Neural cell (in vitro differentiated cells): ENCODE results near the gene CBLB. TPM values are rescaled to one million over a fixed set of nuclear protein-coding genes. Genes with fewer than 3 reads are reported as not detected.

Source experiments
- H2AFZ ChIP-seq: fragments of 200-600, 300-800 bp; sonication (generic), shearing (Covaris generic); 2 replicates; pipeline ENCODE4 v1.6.0; 2014; ENCODE audit warnings: low read depth, mild to moderate bottlenecking, antibody characterized with exemption, low read length, moderate library complexity
- H3F3A ChIP-seq: fragments of 200-600 bp; shearing (Covaris generic); 2 replicates; pipeline ENCODE4 v1.6.1; 2016; ENCODE audit warnings: mild to moderate bottlenecking, moderate library complexity, mixed read lengths, antibody characterized with exemption, low read length; ENCODE audit not compliant: insufficient read depth, poor library complexity, severe bottlenecking
- H3K27ac ChIP-seq: fragments of 200-600, 300-800 bp; sonication (generic), shearing (Covaris generic); 2 replicates; pipeline ENCODE4 v1.5.1; 2014; ENCODE audit warnings: mild to moderate bottlenecking, low read length, moderate library complexity
- H3K27me3 ChIP-seq: fragments of 300-800, 200-600 bp; sonication (generic), shearing (Covaris generic); 2 replicates; pipeline ENCODE4 v1.6.0; 2014; ENCODE audit warnings: mild to moderate bottlenecking, low read depth, low read length, moderate library complexity; ENCODE audit not compliant: insufficient read depth
- H3K36me3 ChIP-seq: fragments of 300-800, 200-600 bp; sonication (generic), shearing (Covaris generic); 2 replicates; pipeline ENCODE4 v1.5.1; 2014; ENCODE audit warnings: mild to moderate bottlenecking, antibody characterized with exemption, low read length, moderate library complexity; ENCODE audit not compliant: insufficient read depth
- H3K4me2 ChIP-seq: fragments of 300-800, 200-600 bp; sonication (generic), shearing (Covaris generic); 2 replicates; pipeline ENCODE4 v1.6.0; 2014; ENCODE audit warnings: mild to moderate bottlenecking, low read length
- H3K4me3 ChIP-seq: fragments of 300-800, 200-600 bp; sonication (generic), shearing (Covaris generic); 2 replicates; pipeline ENCODE4 v1.5.1; 2014; ENCODE audit warnings: mild to moderate bottlenecking, low read length, moderate library complexity
- H3K79me2 ChIP-seq: fragments of 200-600 bp; shearing (Covaris generic); replicated peaks from 2 replicates; pipeline ENCODE4 v1.6.0; 2014; ENCODE audit warnings: mild to moderate bottlenecking, low read length, moderate library complexity; ENCODE audit not compliant: insufficient read depth
- H3K9ac ChIP-seq: fragments of 300-800, 200-600 bp; sonication (generic), shearing (Covaris generic); 2 replicates; pipeline ENCODE4 v1.6.1; 2016; ENCODE audit warnings: mild to moderate bottlenecking, low read length, mixed read lengths
- H3K9me2 ChIP-seq: fragments of 200-600 bp; shearing (Covaris generic); 2 replicates; pipeline ENCODE4 v1.6.1; 2016; ENCODE audit warnings: mild to moderate bottlenecking, low read length, mixed read lengths; ENCODE audit not compliant: insufficient read depth
- H3K9me3 ChIP-seq: fragments of 200-600, 300-800 bp; sonication (generic), shearing (Covaris generic); 2 replicates; pipeline ENCODE4 v1.6.1; 2016; ENCODE audit warnings: mild to moderate bottlenecking, mixed run types, low read length, moderate library complexity, mixed read lengths
- H4K20me1 ChIP-seq: fragments of 200-600 bp; shearing (Covaris generic); 2 replicates; pipeline ENCODE4 v1.6.1; 2016; ENCODE audit warnings: mild to moderate bottlenecking, mixed run types; ENCODE audit not compliant: insufficient read depth
- CTCF ChIP-seq: fragments of 450-650 bp; IDR thresholded peaks from 2 replicates; pipeline ENCODE4 v1.5.1; 2014; ENCODE audit warnings: antibody characterized with exemption, mild to moderate bottlenecking, moderate library complexity; ENCODE audit not compliant: poor library complexity, severe bottlenecking
- EP300 ChIP-seq: fragments of 450-650 bp; conservative IDR thresholded peaks from 2 replicates; pipeline ENCODE4 v1.6.1; 2014; ENCODE audit warnings: antibody characterized with exemption, mild to moderate bottlenecking, moderate library complexity; ENCODE audit not compliant: poor library complexity, severe bottlenecking
- EZH2 ChIP-seq: fragments of 200-600, 300-800 bp; shearing (Covaris generic), sonication (generic); IDR thresholded peaks from 2 replicates; pipeline ENCODE4 v1.6.1; 2014; ENCODE audit warnings: antibody characterized with exemption, low read length, borderline replicate concordance, mild to moderate bottlenecking; ENCODE audit not compliant: insufficient read depth, poor library complexity, severe bottlenecking
- MXI1 ChIP-seq: fragments of 450-650 bp; conservative IDR thresholded peaks from 2 replicates; pipeline ENCODE4 v1.6.1; 2014; ENCODE audit warnings: antibody characterized with exemption, mild to moderate bottlenecking; ENCODE audit not compliant: poor library complexity, severe bottlenecking
- POLR2AphosphoS5 ChIP-seq: IDR thresholded peaks from 2 replicates; pipeline ENCODE4 v1.6.1; 2012
- RAD21 ChIP-seq: fragments of 450-650 bp; conservative IDR thresholded peaks from 2 replicates; pipeline ENCODE4 v1.6.1; 2014; ENCODE audit warnings: antibody characterized with exemption, mild to moderate bottlenecking, moderate library complexity
- REST ChIP-seq: IDR thresholded peaks from 2 replicates; pipeline ENCODE4 v1.6.1; 2012; ENCODE audit warnings: borderline replicate concordance
- SMC3 ChIP-seq: fragments of 450-650 bp; conservative IDR thresholded peaks from 2 replicates; pipeline ENCODE4 v1.6.1; 2014; ENCODE audit warnings: antibody characterized with exemption, mild to moderate bottlenecking, moderate library complexity; ENCODE audit not compliant: poor library complexity
- TAF1 ChIP-seq: IDR thresholded peaks from 2 replicates; pipeline ENCODE4 v1.6.1; 2012; ENCODE audit warnings: low read depth
- polyA plus RNA-seq: library from polyadenylated mRNA; depleted of rRNA; stranded (reverse); fragments of >200 nt; gene quantifications from 2 replicates; pipeline ENCODE4 v1.2.3, GENCODE V29; 2014

Gene CBLB
- polyA plus RNA-seq, 1 donor from 2014 or later: 36.4 TPM

GRCh38 chr3:105888621-105889579 lies 20.1 kb upstream of the CBLB start:
- no peaks in the 10 kb centered on the region for H3K79me2 ChIP-seq
- H3K9me3 ChIP-seq: no peaks in the 10 kb centered on the region
- no peak overlapping the region for H3K27ac ChIP-seq
- H3K27me3 ChIP-seq: no peaks in the 10 kb centered on the region
- H3K9me2 ChIP-seq: no peaks in the 10 kb centered on the region
- H3F3A ChIP-seq: no peaks in the 10 kb centered on the region
- H3K4me2 ChIP-seq: no peak overlapping the region
- TF ChIP-seq POLR2AphosphoS5: no peak
- TF ChIP-seq REST: no peak
- no peak for TF ChIP-seq MXI1
- no peak for TF ChIP-seq EP300
- no peak for TF ChIP-seq EZH2
- TF ChIP-seq SMC3: no peak
- no peak for TF ChIP-seq CTCF
- TF ChIP-seq RAD21: no peak
- TF ChIP-seq TAF1: no peak
- H2AFZ ChIP-seq: no peak overlapping the region
- no peaks in the 10 kb centered on the region for H3K36me3 ChIP-seq
- H4K20me1 ChIP-seq: no peaks in the 10 kb centered on the region
- H3K9ac ChIP-seq: no peak overlapping the region
- H3K4me3 ChIP-seq: no peak overlapping the region

- Histone ChIP-seq H3K9me3 (no peaks in the 10 kb centered on the region), H3F3A (no peaks in the 10 kb centered on the region), H3K9me2 (no peaks in the 10 kb centered on the region), H4K20me1 (no peaks in the 10 kb centered on the region), H3K4me3 (no peak overlapping the region), H3K4me2 (no peak overlapping the region), H3K36me3 (no peaks in the 10 kb centered on the region), H3K27me3 (no peaks in the 10 kb centered on the region), H3K27ac (no peak overlapping the region), H3K9ac (no peak overlapping the region), H2AFZ (no peak overlapping the region), H3K79me2 (no peaks in the 10 kb centered on the region)
- TF ChIP-seq REST (no peak), POLR2AphosphoS5 (no peak), EP300 (no peak), SMC3 (no peak), TAF1 (no peak), RAD21 (no peak), CTCF (no peak), EZH2 (no peak)
Observed at GRCh38 chr3:105885256-105885655, 16.4 kb upstream of the CBLB start.
